Smooth muscle cell (in vitro differentiated cells): ENCODE data around the gene SYMPK. TPM values are rescaled to one million over a fixed set of nuclear protein-coding genes. Genes with fewer than 3 reads are reported as not detected.

Source experiments
- DNase-seq: peaks from one replicate; lab custom pipeline; 2025; ENCODE audit not compliant: unreplicated experiment; lab: John Stamatoyannopoulos, UW
- H2AFZ ChIP-seq: fragments of 200-600 bp; sonication (generic); 2 replicates; pipeline ENCODE4 v1.6.0; 2016; ENCODE audit warnings: antibody characterized with exemption, low read depth, mild to moderate bottlenecking
- H3F3A ChIP-seq: fragments of 200-600 bp; sonication (generic); 2 replicates; pipeline ENCODE4 v1.6.0; 2017; ENCODE audit warnings: antibody characterized with exemption, low read depth
- H3K27ac ChIP-seq: fragments of 200-600 bp; sonication (generic); 2 replicates; pipeline ENCODE4 v1.5.1; 2016; ENCODE audit warnings: low read depth, mild to moderate bottlenecking
- H3K27me3 ChIP-seq: fragments of 200-600 bp; sonication (generic); 2 replicates; pipeline ENCODE4 v1.6.1; 2016; ENCODE audit warnings: low read depth, mild to moderate bottlenecking
- H3K36me3 ChIP-seq: fragments of 200-600 bp; sonication (generic); 2 replicates; pipeline ENCODE4 v1.5.1; 2016; ENCODE audit warnings: low read depth
- H3K4me1 ChIP-seq: fragments of 200-600 bp; sonication (generic); 2 replicates; pipeline ENCODE4 v1.5.1; 2016; ENCODE audit warnings: low read depth
- H3K4me2 ChIP-seq: fragments of 200-600 bp; sonication (generic); 2 replicates; pipeline ENCODE4 v1.6.0; 2016; ENCODE audit warnings: mild to moderate bottlenecking
- H3K4me3 ChIP-seq: fragments of 200-600 bp; sonication (generic); 2 replicates; pipeline ENCODE4 v1.5.1; 2016; ENCODE audit warnings: mild to moderate bottlenecking
- H3K79me2 ChIP-seq: fragments of 200-600 bp; sonication (generic); 2 replicates; pipeline ENCODE4 v1.6.0; 2016; ENCODE audit warnings: low read depth, mild to moderate bottlenecking
- H3K9ac ChIP-seq: fragments of 200-600 bp; sonication (generic); 2 replicates; pipeline ENCODE4 v1.6.0; 2016; ENCODE audit warnings: low read depth
- H3K9me3 ChIP-seq: fragments of 200-600 bp; sonication (generic); replicated peaks from 2 replicates; pipeline ENCODE4 v1.5.1; 2016; ENCODE audit warnings: low read depth
- H4K20me1 ChIP-seq: fragments of 200-600 bp; sonication (generic); 2 replicates; pipeline ENCODE4 v1.6.0; 2016; ENCODE audit warnings: low read depth
- CTCF ChIP-seq: fragments of 200-600 bp; sonication (generic); IDR thresholded peaks from 2 replicates; pipeline ENCODE4 v1.5.1; 2017; ENCODE audit warnings: borderline replicate concordance, mild to moderate bottlenecking, antibody characterized with exemption; ENCODE audit not compliant: insufficient read depth, poor library complexity, severe bottlenecking
- WGBS: methylation state at CpG from one replicate; pipeline ENCODE4 v1.1.7; 2016; ENCODE audit warnings: low lambda C conversion rate; 5-methylcytosine and 5-hydroxymethylcytosine counted together
- polyA plus RNA-seq: library from polyadenylated mRNA; unstranded; fragments of >200 nt; fragmentation: Nextera tagmentation; extraction: Ambion mirVana; gene quantifications from 2 replicates; pipeline ENCODE4 v1.2.1, GENCODE V29; 2016
- total RNA-seq: library from RNA; depleted of rRNA; stranded (reverse); fragments of >200 nt; gene quantifications from 2 replicates; pipeline ENCODE4 v1.2.3, GENCODE V29; 2014

The SYMPK gene
- total and polyA plus RNA-seq, 2 experiments from 2014 or later: 28.6 to 30.9 TPM

DNA sequence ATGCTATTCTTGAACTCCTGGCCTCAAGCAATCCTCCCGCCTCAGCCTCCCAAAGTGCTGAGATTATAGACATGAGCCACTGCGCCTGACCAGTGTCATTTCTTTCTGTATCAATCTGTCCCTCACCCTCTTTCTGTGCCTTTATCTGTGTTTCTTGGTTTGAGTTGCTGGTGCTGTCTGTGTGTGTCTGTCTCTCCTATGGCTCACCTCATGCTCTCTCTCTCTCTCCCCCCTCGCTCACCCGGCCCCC is 13.1 kb upstream of the SYMPK start:
- no peaks in the 10 kb centered on the region for H3K9me3 ChIP-seq
- no peak for TF ChIP-seq CTCF

DNA sequence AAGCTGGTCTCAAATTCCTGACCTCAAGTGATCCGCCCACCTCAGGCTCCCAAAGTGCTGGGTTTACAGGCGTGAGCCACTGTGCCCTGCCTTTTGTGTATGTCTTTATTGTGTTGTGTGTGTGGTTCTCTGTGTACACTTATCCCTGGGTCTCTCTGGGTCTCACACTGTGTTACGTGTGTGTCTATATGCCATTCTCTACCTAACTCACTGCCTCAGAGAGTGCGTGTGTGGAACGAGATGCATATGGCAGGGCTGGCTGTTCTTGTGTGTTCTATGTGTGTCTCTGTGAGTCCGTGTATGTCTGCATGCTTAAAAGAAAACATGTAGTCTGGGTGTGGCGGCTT is 11.6 kb upstream of the SYMPK start:
- Histone ChIP-seq H3K36me3 (no peaks in the 10 kb centered on the region), H3K27me3 (no peaks in the 10 kb centered on the region), H3K9ac (no peak overlapping the region), H3K27ac (no peak overlapping the region), H3K4me2 (no peak overlapping the region), H3F3A (no peaks in the 10 kb centered on the region), H3K9me3 (no peaks in the 10 kb centered on the region), H3K4me3 (no peak overlapping the region), H3K4me1 (peaks cover 12% of the 10 kb centered on the region), H4K20me1 (no peaks in the 10 kb centered on the region), H3K79me2 (no peaks in the 10 kb centered on the region), H2AFZ (no peak overlapping the region)
- no peak for TF ChIP-seq CTCF
- WGBS: 93% methylated on average over 7 of the region's 7 CpGs
- no peak for DNase-seq

More for the DNA sequence above, 13.1 kb upstream of the SYMPK start:
- DNase-seq: no peak
- Histone ChIP-seq H3K4me1 (peaks cover 12% of the 10 kb centered on the region), H3F3A (no peaks in the 10 kb centered on the region), H3K4me3 (peak overlapping the region; percentile 41), H3K36me3 (no peaks in the 10 kb centered on the region), H3K79me2 (no peaks in the 10 kb centered on the region), H3K4me2 (peak overlapping the region; percentile 85), H2AFZ (peak overlapping the region; percentile 91), H4K20me1 (no peaks in the 10 kb centered on the region), H3K27ac (peak overlapping the region; percentile 85), H3K9ac (peak overlapping the region; percentile 88), H3K27me3 (no peaks in the 10 kb centered on the region)
- 69% methylated on average over 4 of the region's 4 CpGs for WGBS

DNA sequence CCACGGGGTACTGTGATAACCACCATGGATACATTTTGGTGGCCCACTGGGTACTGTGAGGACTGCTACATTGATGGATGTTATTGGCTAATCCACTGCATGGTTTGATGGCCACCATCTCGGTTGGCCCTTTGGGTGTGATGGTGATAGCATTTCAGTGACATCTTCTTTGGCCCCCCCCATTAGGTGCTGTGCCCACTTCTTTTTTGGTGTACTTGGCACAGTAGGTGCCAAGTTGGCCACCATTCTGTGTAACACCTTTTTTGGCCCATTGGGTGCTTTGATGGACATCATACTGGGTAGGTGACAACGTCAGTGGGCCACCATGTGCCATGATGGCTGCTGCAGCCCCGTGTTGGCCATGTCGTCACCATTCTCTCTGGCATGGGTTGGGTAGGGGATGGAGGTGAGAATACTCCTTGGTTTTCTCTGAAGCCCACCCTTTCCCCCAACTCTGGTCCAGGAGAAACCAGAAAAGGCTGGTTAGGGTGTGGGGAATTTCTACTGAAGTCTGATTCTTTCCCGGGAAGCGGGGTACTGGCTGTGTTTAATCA is 10.3 kb upstream of the SYMPK start:
- no peaks in the 10 kb centered on the region for H4K20me1 ChIP-seq
- no peaks in the 10 kb centered on the region for H3K36me3 ChIP-seq
- H3K4me2 ChIP-seq: no peak overlapping the region
- no peaks in the 10 kb centered on the region for H3K27me3 ChIP-seq
- no peak overlapping the region for H3K9ac ChIP-seq
- H3K4me1 ChIP-seq: peaks cover 12% of the 10 kb centered on the region
- WGBS: 97% methylated on average over 7 of the region's 7 CpGs
- TF ChIP-seq CTCF: no peak
- no peak overlapping the region for H3K4me3 ChIP-seq
- H3K9me3 ChIP-seq: no peaks in the 10 kb centered on the region
- no peaks in the 10 kb centered on the region for H3F3A ChIP-seq
- no peaks in the 10 kb centered on the region for H3K79me2 ChIP-seq
- no peak overlapping the region for H2AFZ ChIP-seq
- no peak overlapping the region for H3K27ac ChIP-seq
- no peak for DNase-seq

DNA sequence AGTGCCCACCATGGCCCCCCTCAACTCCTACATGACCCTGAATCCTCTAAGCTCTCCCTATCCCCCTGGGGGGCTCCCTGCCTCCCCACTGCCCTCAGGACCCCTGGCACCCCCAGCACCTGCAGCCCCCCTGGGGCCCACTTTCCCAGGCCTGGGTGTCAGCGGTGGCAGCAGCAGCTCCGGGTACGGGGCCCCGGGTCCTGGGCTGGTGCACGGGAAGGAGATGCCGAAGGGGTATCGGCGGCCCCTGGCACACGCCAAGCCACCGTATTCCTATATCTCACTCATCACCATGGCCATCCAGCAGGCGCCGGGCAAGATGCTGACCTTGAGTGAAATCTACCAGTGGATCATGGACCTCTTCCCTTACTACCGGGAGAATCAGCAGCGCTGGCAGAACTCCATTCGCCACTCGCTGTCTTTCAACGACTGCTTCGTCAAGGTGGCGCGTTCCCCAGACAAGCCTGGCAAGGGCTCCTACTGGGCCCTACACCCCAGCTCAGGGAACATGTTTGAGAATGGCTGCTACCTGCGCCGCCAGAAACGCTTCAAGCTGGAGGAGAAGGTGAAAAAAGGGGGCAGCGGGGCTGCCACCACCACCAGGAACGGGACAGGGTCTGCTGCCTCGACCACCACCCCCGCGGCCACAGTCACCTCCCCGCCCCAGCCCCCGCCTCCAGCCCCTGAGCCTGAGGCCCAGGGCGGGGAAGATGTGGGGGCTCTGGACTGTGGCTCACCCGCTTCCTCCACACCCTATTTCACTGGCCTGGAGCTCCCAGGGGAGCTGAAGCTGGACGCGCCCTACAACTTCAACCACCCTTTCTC is 9.4 kb upstream of the SYMPK start:
- Histone ChIP-seq H3K27ac (no peak overlapping the region), H3K4me2 (no peak overlapping the region), H3K79me2 (no peaks in the 10 kb centered on the region), H3K9ac (no peak overlapping the region), H3K4me3 (no peak overlapping the region), H4K20me1 (no peaks in the 10 kb centered on the region), H3F3A (no peaks in the 10 kb centered on the region), H3K9me3 (no peaks in the 10 kb centered on the region), H2AFZ (no peak overlapping the region), H3K36me3 (no peaks in the 10 kb centered on the region), H3K27me3 (no peaks in the 10 kb centered on the region), H3K4me1 (peaks cover 12% of the 10 kb centered on the region)
- DNase-seq: no peak
- 94% methylated on average over 31 of the region's 34 CpGs for WGBS
- no peak for TF ChIP-seq CTCF
